SK-N-SH (cell line): Measurements from ENCODE around the gene FERMT1. TPM values are rescaled to one million over a fixed set of nuclear protein-coding genes. Genes with fewer than 3 reads are reported as not detected.

Experiments used
- CTCF ChIA-PET: fragments of 300-600, 350-600 bp; formaldehyde crosslinking; extraction: SDS; loops from one replicate; lab custom pipeline; 2021; lab: Yijun Ruan, JAX
- POLR2A ChIA-PET: fragments of 350-600 bp; sonication (Branson Sonifier 250); formaldehyde crosslinking; extraction: SDS; loops from one replicate; lab custom pipeline; 2020; ENCODE audit warnings: antibody characterized with exemption, inconsistent platforms; lab: Yijun Ruan, JAX
- DNase-seq: peaks from one replicate; pipeline ENCODE4 v3.0.0; 2012
- H2AFZ ChIP-seq: fragments of 200-600 bp; sonication (generic); 2 replicates; pipeline ENCODE4 v1.8.1; 2016; ENCODE audit warnings: antibody characterized with exemption, mild to moderate bottlenecking, low read depth
- H3F3A ChIP-seq: fragments of 200-600 bp; sonication (generic); replicated peaks from 2 replicates; pipeline ENCODE3; 2016; ENCODE audit warnings: antibody characterized with exemption, mild to moderate bottlenecking; ENCODE audit not compliant: insufficient read depth
- H3K27ac ChIP-seq, 2 experiments: fragments of 200-500 bp in 1 of 2; fragments of 200-600 bp in 1 of 2; sonication (Bioruptor generic) in 1 of 2; sonication (generic), shearing (Covaris generic) in 1 of 2; 2 replicates each; pipeline versions ENCODE4 v1.5.1 to v1.6.1; 2014 to 2016; ENCODE audit warnings: low read depth in 2 of 2, inconsistent platforms in 1 of 2, low read length in 1 of 2, mild to moderate bottlenecking in 1 of 2, mixed read lengths in 1 of 2
- H3K27me3 ChIP-seq: fragments of 200-600 bp; sonication (generic), shearing (Covaris generic); 2 replicates; pipeline ENCODE4 v1.6.1; 2016; ENCODE audit warnings: mixed run types; ENCODE audit not compliant: insufficient read depth
- H3K36me3 ChIP-seq, 2 experiments: fragments of 200-500 bp in 1 of 2; fragments of 200-600 bp in 1 of 2; sonication (Bioruptor generic) in 1 of 2; sonication (generic) in 1 of 2; replicated peaks in 1 of 2; 2 replicates each; pipeline versions ENCODE3 to v1.5.1; 2014 to 2016; ENCODE audit warnings: low read length in 1 of 2, mild to moderate bottlenecking in 1 of 2; ENCODE audit not compliant: insufficient read depth in 2 of 2, control insufficient read depth in 1 of 2
- H3K4me1 ChIP-seq, 2 experiments: fragments of 200-500 bp in 1 of 2; fragments of 200-600 bp in 1 of 2; sonication (Bioruptor generic) in 1 of 2; sonication (generic), shearing (Covaris generic) in 1 of 2; 2 replicates each; pipeline versions ENCODE4 v1.5.1 to v1.6.1; 2014 to 2016; ENCODE audit warnings: low read depth in 1 of 2, low read length in 1 of 2, mixed run types in 1 of 2; ENCODE audit not compliant: insufficient read depth in 2 of 2, control insufficient read depth in 1 of 2
- H3K4me2 ChIP-seq: fragments of 200-600 bp; sonication (generic), shearing (Covaris generic); 2 replicates; pipeline ENCODE4 v1.6.1; 2017; ENCODE audit warnings: mixed run types
- H3K4me3 ChIP-seq, 2 experiments: fragments of 200-500 bp in 1 of 2; fragments of 200-600 bp in 1 of 2; sonication (Bioruptor generic) in 1 of 2; sonication (generic), shearing (Covaris generic) in 1 of 2; 2 replicates each; pipeline versions ENCODE4 v1.5.1 to v1.8.1; 2014 to 2016; ENCODE audit warnings: low read depth in 2 of 2, inconsistent platforms in 1 of 2, low read length in 1 of 2, mild to moderate bottlenecking in 1 of 2, mixed read lengths in 1 of 2, moderate library complexity in 1 of 2
- H3K79me2 ChIP-seq: fragments of 200-600 bp; sonication (generic); 2 replicates; pipeline ENCODE4 v1.8.1; 2017; ENCODE audit warnings: mild to moderate bottlenecking; ENCODE audit not compliant: insufficient read depth
- H3K9ac ChIP-seq: fragments of 200-600 bp; sonication (generic); 2 replicates; pipeline ENCODE4 v1.6.1; 2017; ENCODE audit warnings: mixed run types
- H3K9me2 ChIP-seq: fragments of 200-600 bp; sonication (generic); 2 replicates; pipeline ENCODE4 v1.6.1; 2017; ENCODE audit warnings: mixed run types
- H3K9me3 ChIP-seq: fragments of 200-600 bp; sonication (generic); 2 replicates; pipeline ENCODE4 v1.6.1; 2017; ENCODE audit warnings: mixed run types, mild to moderate bottlenecking, moderate library complexity
- H4K20me1 ChIP-seq: fragments of 200-600 bp; sonication (generic); 2 replicates; pipeline ENCODE4 v1.6.1; 2017; ENCODE audit warnings: mild to moderate bottlenecking, mixed run types; ENCODE audit not compliant: insufficient read depth
- ELF1 ChIP-seq: IDR thresholded peaks from 2 replicates; pipeline ENCODE4 v1.4.0; 2012
- FOXJ3 ChIP-seq: sonication (generic); formaldehyde crosslinking; IDR thresholded peaks from 2 replicates; pipeline ENCODE4 v1.5.1; 2020; ENCODE audit warnings: mild to moderate bottlenecking, missing genetic modification reagents
- MXI1 ChIP-seq: IDR thresholded peaks from 2 replicates; pipeline ENCODE4 v1.6.1; 2012; ENCODE audit warnings: mild to moderate bottlenecking, low read depth, low read length, improper control_type of control experiment
- REST ChIP-seq: IDR thresholded peaks from 2 replicates; pipeline ENCODE4 v1.6.1; 2012; ENCODE audit warnings: mild to moderate bottlenecking, low read depth, low read length, moderate library complexity
- WGBS: methylation state at CpG from one replicate; pipeline ENCODE4 v1.1.6; 2017; ENCODE audit warnings: low lambda C conversion rate; 5-methylcytosine and 5-hydroxymethylcytosine counted together
- polyA plus RNA-seq, 3 experiments: library from polyadenylated mRNA; depleted of rRNA; stranded (reverse); fragments of >200 nt; gene quantifications; 2 replicates each; pipeline ENCODE4 v1.2.3, GENCODE V29; 2012
- TF ChIP-seq, protein P1 (sequence below): IDR thresholded peaks from 2 replicates; pipeline ENCODE4 v1.4.0; 2012; ENCODE audit warnings: low read depth
- TF ChIP-seq, protein P2 (sequence below): fragments of 150-350 bp; IDR thresholded peaks from 2 replicates; pipeline ENCODE4 v1.6.1; 2017; ENCODE audit warnings: antibody characterized with exemption, low read length, low read depth, borderline replicate concordance

The FERMT1 gene
- polyA plus RNA-seq, 1 of the 3 experiments (the other 2 are of a cell fraction) = 0.81 TPM

GRCh38 chr20:6123649-6124014 is 802 bp upstream of the FERMT1 start:
- 0 out of 2 replicates have a peak overlapping the region, but pooled peaks have one; percentile 82 for H3K4me2 ChIP-seq
- peaks cover 0 to 3% of the 10 kb centered on the region in 2 experiments; a peak in 1 of 4 replicates for H3K4me1 ChIP-seq
- no peaks in the 10 kb centered on the region for H4K20me1 ChIP-seq
- DNase-seq = no peak
- no peaks in the 10 kb centered on the region for H3K9me3 ChIP-seq
- H3K9me2 ChIP-seq = no peaks in the 10 kb centered on the region
- no peak overlapping the region for H2AFZ ChIP-seq
- TF ChIP-seq ELF1 (no peak), MXI1 (no peak), FOXJ3 (CRISPR knock-in tag) (no peak), REST (no peak)
- no peak overlapping the region for H3K9ac ChIP-seq
- H3K4me3 ChIP-seq = no peak overlapping the region
- WGBS = 94% methylated on average over 4 of the region's 4 CpGs
- ChIA-PET POLR2A (no interaction called here), CTCF (no interaction called here)
- no peaks in the 10 kb centered on the region for H3K27me3 ChIP-seq
- peaks cover 5% of the 10 kb centered on the region for H3F3A ChIP-seq
- H3K36me3 ChIP-seq = no peaks in the 10 kb centered on the region
- no peaks in the 10 kb centered on the region for H3K79me2 ChIP-seq
- no peak overlapping the region for H3K27ac ChIP-seq

- H3F3A ChIP-seq = peaks cover 5% of the 10 kb centered on the region
- peak overlapping the region; percentile 25 for H2AFZ ChIP-seq
- no peaks in the 10 kb centered on the region for H3K9me3 ChIP-seq
- no peaks in the 10 kb centered on the region for H3K79me2 ChIP-seq
- H3K27ac ChIP-seq = no peak overlapping the region
- H4K20me1 ChIP-seq = no peaks in the 10 kb centered on the region
- H3K4me3 ChIP-seq = peak overlapping the region; percentile 40 to 56
- H3K9ac ChIP-seq = no peak overlapping the region
- POLR2A ChIA-PET = no interaction called here
- peak overlapping the region; percentile 82 for H3K4me2 ChIP-seq
- H3K4me1 ChIP-seq = peaks cover 0 to 3% of the 10 kb centered on the region in 2 experiments; a peak in 1 of 4 replicates
- no peak for DNase-seq
- H3K27me3 ChIP-seq = no peaks in the 10 kb centered on the region
- CTCF ChIA-PET = interaction anchor here (1.1 to 1.3 kb wide), 2 partner anchors 9 to 12 kb away, joined by 3 read pairs; no protein-coding TSS in a partner anchor
- TF ChIP-seq, protein P1, sequence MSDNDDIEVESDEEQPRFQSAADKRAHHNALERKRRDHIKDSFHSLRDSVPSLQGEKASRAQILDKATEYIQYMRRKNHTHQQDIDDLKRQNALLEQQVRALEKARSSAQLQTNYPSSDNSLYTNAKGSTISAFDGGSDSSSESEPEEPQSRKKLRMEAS = peak; percentile 45; the same call in 1 of the 2 replicates
- TF ChIP-seq, protein P2, sequence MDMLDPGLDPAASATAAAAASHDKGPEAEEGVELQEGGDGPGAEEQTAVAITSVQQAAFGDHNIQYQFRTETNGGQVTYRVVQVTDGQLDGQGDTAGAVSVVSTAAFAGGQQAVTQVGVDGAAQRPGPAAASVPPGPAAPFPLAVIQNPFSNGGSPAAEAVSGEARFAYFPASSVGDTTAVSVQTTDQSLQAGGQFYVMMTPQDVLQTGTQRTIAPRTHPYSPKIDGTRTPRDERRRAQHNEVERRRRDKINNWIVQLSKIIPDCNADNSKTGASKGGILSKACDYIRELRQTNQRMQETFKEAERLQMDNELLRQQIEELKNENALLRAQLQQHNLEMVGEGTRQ = no peak
- H3K9me2 ChIP-seq = no peaks in the 10 kb centered on the region
- 36% methylated on average over 14 of the region's 27 CpGs for WGBS
- H3K36me3 ChIP-seq = no peaks in the 10 kb centered on the region
Observed at GRCh38 chr20:6122111-6122872, 538 bp downstream of the FERMT1 start.
